ENCODE results near the gene COL27A1.

Gene COL27A1

GRCh38 chr9:114230068-114230467, 74.7 kb downstream of the COL27A1 start:
- TF ChIP-seq, protein P1, sequence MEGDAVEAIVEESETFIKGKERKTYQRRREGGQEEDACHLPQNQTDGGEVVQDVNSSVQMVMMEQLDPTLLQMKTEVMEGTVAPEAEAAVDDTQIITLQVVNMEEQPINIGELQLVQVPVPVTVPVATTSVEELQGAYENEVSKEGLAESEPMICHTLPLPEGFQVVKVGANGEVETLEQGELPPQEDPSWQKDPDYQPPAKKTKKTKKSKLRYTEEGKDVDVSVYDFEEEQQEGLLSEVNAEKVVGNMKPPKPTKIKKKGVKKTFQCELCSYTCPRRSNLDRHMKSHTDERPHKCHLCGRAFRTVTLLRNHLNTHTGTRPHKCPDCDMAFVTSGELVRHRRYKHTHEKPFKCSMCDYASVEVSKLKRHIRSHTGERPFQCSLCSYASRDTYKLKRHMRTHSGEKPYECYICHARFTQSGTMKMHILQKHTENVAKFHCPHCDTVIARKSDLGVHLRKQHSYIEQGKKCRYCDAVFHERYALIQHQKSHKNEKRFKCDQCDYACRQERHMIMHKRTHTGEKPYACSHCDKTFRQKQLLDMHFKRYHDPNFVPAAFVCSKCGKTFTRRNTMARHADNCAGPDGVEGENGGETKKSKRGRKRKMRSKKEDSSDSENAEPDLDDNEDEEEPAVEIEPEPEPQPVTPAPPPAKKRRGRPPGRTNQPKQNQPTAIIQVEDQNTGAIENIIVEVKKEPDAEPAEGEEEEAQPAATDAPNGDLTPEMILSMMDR (IDR thresholded peaks at IDR 0.05; ENCODE audit: low read depth, low read length), result no peak
- no peak for TF ChIP-seq MYC (IDR thresholded peaks at IDR 0.05; ENCODE audit: low read depth, low read length)
- TF ChIP-seq, protein P2, sequence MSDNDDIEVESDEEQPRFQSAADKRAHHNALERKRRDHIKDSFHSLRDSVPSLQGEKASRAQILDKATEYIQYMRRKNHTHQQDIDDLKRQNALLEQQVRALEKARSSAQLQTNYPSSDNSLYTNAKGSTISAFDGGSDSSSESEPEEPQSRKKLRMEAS (IDR thresholded peaks at IDR 0.05; ENCODE audit: low read depth, low read length), result no peak
- no peak for TF ChIP-seq POLR2A (IDR thresholded peaks at IDR 0.05; ENCODE audit: extremely low read depth, insufficient read length)
- no peak overlapping the region for H3K4me3 ChIP-seq (ENCODE audit: low read depth, low read length)
- DNase-seq (ENCODE audit: low read depth), result no peak

DNA sequence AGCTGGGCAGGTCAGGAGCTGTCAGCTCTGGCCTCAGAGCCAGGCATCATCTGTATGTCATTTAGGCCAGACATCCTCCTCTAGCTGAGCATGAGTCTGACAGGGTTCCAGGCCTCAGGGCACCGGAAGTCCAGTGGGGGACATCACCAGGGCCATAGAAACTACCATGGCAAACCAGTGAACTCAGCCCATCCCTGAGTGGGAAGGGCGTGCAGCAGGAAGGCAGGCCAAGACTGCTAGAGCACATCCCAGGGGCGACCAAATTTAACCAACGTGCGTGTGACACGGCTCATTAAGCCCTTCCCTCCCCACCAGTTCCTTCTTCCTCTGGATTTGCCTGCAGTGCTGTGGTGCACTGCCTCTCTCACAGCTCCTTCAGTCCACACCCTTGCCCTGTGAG, 75.9 kb downstream of the COL27A1 start:
- H3K4me3 ChIP-seq (ENCODE audit: low read depth, low read length), result no peak overlapping the region
- no peak for TF ChIP-seq POLR2A (IDR thresholded peaks at IDR 0.05; ENCODE audit: extremely low read depth, insufficient read length)
- TF ChIP-seq, protein P2 (IDR thresholded peaks at IDR 0.05; ENCODE audit: low read depth, low read length), result no peak
- TF ChIP-seq, protein P1 (IDR thresholded peaks at IDR 0.05; ENCODE audit: low read depth, low read length), result no peak
- no peak for TF ChIP-seq MYC (IDR thresholded peaks at IDR 0.05; ENCODE audit: low read depth, low read length)
- peak; percentile 30 for DNase-seq (ENCODE audit: low read depth)

GRCh38 chr9:114231719-114232449, 76.5 kb downstream of the COL27A1 start:
- no peak for DNase-seq (ENCODE audit: low read depth)
- H3K4me3 ChIP-seq (ENCODE audit: low read depth, low read length), result no peak overlapping the region
- TF ChIP-seq, protein P1 (IDR thresholded peaks at IDR 0.05; ENCODE audit: low read depth, low read length), result no peak
- TF ChIP-seq, protein P2 (IDR thresholded peaks at IDR 0.05; ENCODE audit: low read depth, low read length), result no peak
- TF ChIP-seq MYC (IDR thresholded peaks at IDR 0.05; ENCODE audit: low read depth, low read length), result no peak
- TF ChIP-seq POLR2A (IDR thresholded peaks at IDR 0.05; ENCODE audit: extremely low read depth, insufficient read length), result no peak

DNA sequence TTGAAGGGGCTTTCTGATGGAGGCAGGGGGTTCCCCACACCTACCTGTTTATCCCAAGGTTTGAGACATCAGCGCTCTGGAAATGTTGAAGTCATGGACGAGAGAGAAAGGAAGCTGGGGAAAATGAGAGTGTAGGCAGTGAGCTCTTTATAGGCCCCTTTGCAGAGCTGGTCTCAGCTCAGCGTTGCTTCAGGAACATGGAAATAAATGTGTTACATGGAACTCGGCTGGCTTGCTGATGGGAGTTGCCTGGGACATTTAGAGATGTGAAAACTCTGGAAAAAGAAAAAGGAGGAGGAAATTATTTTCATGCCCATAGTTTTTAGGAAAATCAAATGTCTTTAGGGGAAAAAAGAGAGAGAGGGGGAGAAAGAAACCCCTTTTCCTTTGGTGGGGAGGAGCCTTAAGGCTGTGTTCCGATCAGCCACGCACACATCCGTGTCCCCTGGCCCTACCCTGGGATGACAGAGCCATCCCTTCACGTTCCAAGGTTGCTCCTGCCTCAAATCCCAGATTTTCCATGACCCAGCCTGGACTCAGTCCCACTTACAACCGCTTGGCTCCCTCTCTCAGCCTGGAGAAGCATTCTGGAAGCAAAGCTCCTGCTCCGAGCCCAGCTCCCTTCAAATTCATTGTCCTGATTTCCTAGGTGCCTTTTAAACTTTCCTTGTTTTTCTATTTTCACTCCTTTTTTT, 78.3 kb downstream of the COL27A1 start:
- TF ChIP-seq POLR2A (IDR thresholded peaks at IDR 0.05; ENCODE audit: extremely low read depth, insufficient read length), result no peak
- no peak for TF ChIP-seq MYC (IDR thresholded peaks at IDR 0.05; ENCODE audit: low read depth, low read length)
- TF ChIP-seq, protein P1 (IDR thresholded peaks at IDR 0.05; ENCODE audit: low read depth, low read length), result no peak
- TF ChIP-seq, protein P2 (IDR thresholded peaks at IDR 0.05; ENCODE audit: low read depth, low read length), result no peak
- no peak for DNase-seq (ENCODE audit: low read depth)
- H3K4me3 ChIP-seq (ENCODE audit: low read depth, low read length), result no peak overlapping the region

DNA sequence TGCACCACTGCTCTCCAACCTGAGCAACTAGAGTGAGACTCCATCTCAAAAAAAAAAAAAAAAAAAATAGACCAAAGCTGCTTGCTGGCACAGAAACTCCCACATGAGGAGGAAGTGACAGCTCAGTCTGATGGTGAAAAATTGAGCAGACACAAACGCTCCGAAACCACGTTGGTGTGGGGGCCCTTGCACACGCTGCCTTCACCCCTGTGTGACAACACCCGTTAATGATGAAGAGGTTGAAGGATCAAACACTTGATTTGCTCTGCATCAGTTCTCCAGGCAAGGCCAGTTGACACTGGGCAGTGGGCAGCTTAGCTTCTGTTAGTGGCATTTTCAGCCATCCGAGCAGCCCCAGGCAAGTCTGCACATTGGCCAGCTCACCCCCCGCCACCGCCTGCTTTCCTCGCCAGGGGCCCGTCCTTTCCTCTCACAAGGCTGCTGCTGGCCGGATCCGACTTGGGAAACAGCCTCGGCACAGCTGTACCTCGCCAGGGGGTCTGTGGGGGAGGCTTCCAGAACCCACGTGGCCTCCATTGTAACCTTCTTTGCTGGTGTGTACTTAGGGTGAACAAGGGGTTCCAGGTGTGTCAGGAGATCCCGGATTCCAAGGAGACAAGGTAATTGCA, 79.8 kb downstream of the COL27A1 start:
- TF ChIP-seq MYC (IDR thresholded peaks at IDR 0.05; ENCODE audit: low read depth, low read length), result peak; percentile 87
- no peak for TF ChIP-seq POLR2A (IDR thresholded peaks at IDR 0.05; ENCODE audit: extremely low read depth, insufficient read length)
- TF ChIP-seq, protein P2 (IDR thresholded peaks at IDR 0.05; ENCODE audit: low read depth, low read length), result peak; percentile 96
- TF ChIP-seq, protein P1 (IDR thresholded peaks at IDR 0.05; ENCODE audit: low read depth, low read length), result no peak
- peak overlapping the region; percentile 35 for H3K4me3 ChIP-seq (ENCODE audit: low read depth, low read length)
- peak; percentile 89 for DNase-seq (ENCODE audit: low read depth)

Data from NB4 (cell line).